Measurements from ENCODE around the gene HOXB8. TPM values are rescaled to one million over a fixed set of nuclear protein-coding genes. Genes with fewer than 3 reads are reported as not detected.
A peak's percentile ranks its signal among the peaks of the same experiment; 100 is the strongest.

Gene HOXB8
- total RNA-seq, 3 donors from 2014 or later (not counting 1 experiment from before 2014, with no cell fraction given) = not detected

DNA sequence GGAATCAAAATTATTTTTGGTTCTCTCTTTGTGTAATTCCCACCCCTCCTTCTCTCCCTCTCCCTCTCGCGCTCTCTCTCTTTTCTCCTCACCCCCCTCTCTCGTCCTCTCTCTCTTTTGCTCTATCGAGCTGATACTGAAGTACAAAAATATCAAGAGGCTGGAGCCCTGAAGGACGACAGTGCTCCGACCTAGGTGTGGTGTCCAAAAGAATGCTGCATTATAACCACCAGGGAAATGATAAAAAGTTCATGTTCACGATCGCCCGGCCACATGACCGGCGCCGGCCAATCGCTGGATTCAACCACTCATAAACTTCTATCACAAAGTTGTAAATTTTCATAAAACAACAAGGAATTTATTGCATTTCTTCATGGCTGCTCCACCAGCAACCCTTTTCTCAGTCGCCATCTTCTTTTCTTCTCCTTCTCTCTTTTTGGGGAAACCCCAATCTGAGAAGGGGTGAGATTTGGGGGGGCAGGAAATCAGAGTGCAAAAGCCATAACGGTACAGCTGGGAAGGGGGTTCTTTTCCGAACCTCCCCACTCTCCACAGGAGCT, 10.2 kb downstream of the HOXB8 start, which contains the start of gene HOXB6:
Gene HOXB6 (minus strand): TSS at position 217 of the 560 bp plus-strand sequence. CDS start 6,836 bp downstream, outside the sequence.
- Histone ChIP-seq H3K4me1 (ENCODE audit: control insufficient read depth, insufficient read depth, low read length) (peaks cover 24% of the 10 kb centered on the region), H3K27me3 (ENCODE audit: control insufficient read depth, insufficient read depth, low read length) (peaks cover 55% of the 10 kb centered on the region), H3K27ac (ENCODE audit: low read length) (no peak within 1 kb of the TSS), H3K9me3 (ENCODE audit: control insufficient read depth, insufficient read depth, low read length) (no peaks in the 10 kb centered on the region), H3K4me3 (ENCODE audit: low read length) (no peak within 1 kb of the TSS), H3K36me3 (ENCODE audit: control insufficient read depth, insufficient read depth, low read length) (no peaks in the 10 kb centered on the region)
- DNase-seq (no peak), ATAC-seq (no peak)
- Mint-ChIP-seq H3K4me3 (peak within 1 kb of the TSS; percentile 29), H3K4me1 (peaks cover 0 to 6% of the 10 kb centered on the region in 2 donors), H3K27ac (no peak within 1 kb of the TSS), H3K27me3 (ENCODE audit: low read depth in 2 of 2) (peaks cover 46 to 69% of the 10 kb centered on the region in 2 donors), H3K36me3 (no peaks in the 10 kb centered on the region), H3K9me3 (no peaks in the 10 kb centered on the region)
- TF ChIP-seq, protein P1, sequence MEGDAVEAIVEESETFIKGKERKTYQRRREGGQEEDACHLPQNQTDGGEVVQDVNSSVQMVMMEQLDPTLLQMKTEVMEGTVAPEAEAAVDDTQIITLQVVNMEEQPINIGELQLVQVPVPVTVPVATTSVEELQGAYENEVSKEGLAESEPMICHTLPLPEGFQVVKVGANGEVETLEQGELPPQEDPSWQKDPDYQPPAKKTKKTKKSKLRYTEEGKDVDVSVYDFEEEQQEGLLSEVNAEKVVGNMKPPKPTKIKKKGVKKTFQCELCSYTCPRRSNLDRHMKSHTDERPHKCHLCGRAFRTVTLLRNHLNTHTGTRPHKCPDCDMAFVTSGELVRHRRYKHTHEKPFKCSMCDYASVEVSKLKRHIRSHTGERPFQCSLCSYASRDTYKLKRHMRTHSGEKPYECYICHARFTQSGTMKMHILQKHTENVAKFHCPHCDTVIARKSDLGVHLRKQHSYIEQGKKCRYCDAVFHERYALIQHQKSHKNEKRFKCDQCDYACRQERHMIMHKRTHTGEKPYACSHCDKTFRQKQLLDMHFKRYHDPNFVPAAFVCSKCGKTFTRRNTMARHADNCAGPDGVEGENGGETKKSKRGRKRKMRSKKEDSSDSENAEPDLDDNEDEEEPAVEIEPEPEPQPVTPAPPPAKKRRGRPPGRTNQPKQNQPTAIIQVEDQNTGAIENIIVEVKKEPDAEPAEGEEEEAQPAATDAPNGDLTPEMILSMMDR (IDR thresholded peaks at IDR 0.05) = no peak
- intact Hi-C loops (cut with micrococcal nuclease) = no loop called here
- 50% methylated on average over 13 of the region's 16 CpGs for WGBS (ENCODE audit: insufficient coverage)

DNA sequence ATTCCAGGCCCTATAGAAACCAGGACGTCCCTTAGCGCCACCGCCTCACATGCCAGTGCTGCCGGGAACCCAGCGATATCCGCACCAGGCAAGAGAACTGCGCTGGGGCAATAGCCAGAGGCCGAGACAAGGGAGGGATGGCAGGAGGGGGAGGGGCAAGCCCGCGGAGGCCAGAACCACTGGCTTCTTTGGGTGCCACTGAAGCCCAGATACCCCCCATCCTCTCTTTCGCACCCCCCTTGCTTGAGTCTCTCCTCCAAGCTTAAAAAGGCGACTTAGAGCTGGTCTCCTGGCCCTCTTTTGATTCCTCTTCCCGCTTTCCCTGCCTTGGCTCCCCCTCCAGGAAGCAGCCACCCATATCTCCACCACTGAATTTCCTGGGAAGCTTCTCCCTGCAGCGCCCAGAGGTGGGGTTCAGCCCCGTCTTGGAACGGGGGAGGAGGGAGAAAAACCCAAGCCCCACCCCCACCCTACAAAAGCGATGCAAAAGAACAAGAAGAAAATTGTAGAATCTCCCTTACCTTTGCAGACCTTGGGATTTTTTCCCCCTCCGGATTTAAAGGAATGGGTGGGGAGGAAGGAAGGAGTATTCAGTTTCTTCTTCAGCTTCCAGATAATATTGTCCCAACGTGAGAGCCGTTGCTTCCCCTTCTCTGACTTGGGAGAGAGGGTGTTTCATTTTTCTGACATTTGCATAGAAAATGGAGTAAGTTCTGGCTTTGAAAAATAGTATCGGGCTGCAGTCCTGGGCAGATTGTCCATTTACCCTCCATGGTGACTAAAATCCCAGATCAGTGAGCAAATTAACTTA, 10.9 kb downstream of the HOXB8 start:
- Histone ChIP-seq H3K27me3 (ENCODE audit: control insufficient read depth, insufficient read depth, low read length) (peaks cover 55% of the 10 kb centered on the region), H3K4me3 (ENCODE audit: low read length) (no peak overlapping the region), H3K36me3 (ENCODE audit: control insufficient read depth, insufficient read depth, low read length) (no peaks in the 10 kb centered on the region), H3K4me1 (ENCODE audit: control insufficient read depth, insufficient read depth, low read length) (peaks cover 22% of the 10 kb centered on the region), H3K9me3 (ENCODE audit: control insufficient read depth, insufficient read depth, low read length) (no peaks in the 10 kb centered on the region), H3K27ac (ENCODE audit: low read length) (no peak overlapping the region)
- no peak for DNase-seq
- H3K27me3 Mint-ChIP-seq (ENCODE audit: low read depth in 2 of 2) = peaks cover 53 to 74% of the 10 kb centered on the region in 2 donors
- no peak overlapping the region for H3K4me3 Mint-ChIP-seq
- WGBS (ENCODE audit: insufficient coverage) = 39% methylated on average over 17 of the region's 21 CpGs
- H3K9me3 Mint-ChIP-seq = no peaks in the 10 kb centered on the region
- H3K27ac Mint-ChIP-seq = no peak overlapping the region
- TF ChIP-seq, protein P1 (IDR thresholded peaks at IDR 0.05) = no peak
- intact Hi-C loops (cut with micrococcal nuclease) = no loop called here
- ATAC-seq = no peak
- H3K4me1 Mint-ChIP-seq = peaks cover 0 to 6% of the 10 kb centered on the region in 2 donors
- H3K36me3 Mint-ChIP-seq = no peaks in the 10 kb centered on the region

DNA sequence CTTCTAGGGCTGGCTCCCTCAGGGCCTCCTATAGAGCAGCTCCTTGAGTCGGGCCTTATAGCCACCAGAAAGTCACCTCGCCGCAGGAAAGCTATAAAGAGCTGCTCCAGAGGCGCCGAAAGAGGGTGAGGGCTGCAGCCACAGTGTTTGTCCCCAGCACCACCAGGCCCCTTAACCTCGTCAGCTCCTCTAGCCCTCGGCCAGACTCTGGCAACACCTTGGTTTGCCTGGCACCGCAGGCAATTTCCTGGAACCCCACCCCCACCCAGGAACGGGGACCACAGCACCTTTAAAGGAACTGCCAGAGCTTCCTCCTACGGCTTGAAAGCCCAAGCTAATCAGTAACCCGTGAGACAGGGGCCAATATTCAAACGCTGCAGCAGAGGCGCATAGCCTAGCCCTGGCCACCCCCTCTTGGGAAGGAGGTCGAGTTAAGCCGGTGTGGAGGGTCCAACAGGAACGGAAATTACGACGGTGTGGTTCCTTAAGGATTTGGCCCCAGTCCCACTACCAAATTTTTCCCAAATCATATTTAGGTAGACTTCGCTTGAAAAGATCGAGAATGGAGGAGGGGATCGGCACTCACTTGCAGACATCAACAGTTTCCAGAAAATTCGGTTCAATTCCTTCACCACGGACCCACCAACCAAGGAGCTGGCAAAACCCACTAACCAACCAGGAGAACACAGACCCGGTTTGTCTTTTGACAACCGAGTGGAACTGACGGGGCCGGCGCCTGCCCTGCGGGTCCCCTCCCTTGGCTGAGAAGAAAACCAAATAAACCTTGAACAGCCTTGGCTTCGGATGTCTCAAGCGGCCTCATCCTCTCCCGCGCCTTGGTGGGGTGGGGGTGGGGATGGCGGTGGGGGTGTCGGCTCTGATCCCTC, 13.3 kb downstream of the HOXB8 start:
- peaks cover 65 to 83% of the 10 kb centered on the region in 2 donors for H3K27me3 Mint-ChIP-seq (ENCODE audit: low read depth in 2 of 2)
- DNase-seq = no peak
- Histone ChIP-seq H3K27ac (ENCODE audit: low read length) (no peak overlapping the region), H3K36me3 (ENCODE audit: control insufficient read depth, insufficient read depth, low read length) (no peaks in the 10 kb centered on the region), H3K4me1 (ENCODE audit: control insufficient read depth, insufficient read depth, low read length) (peaks cover 41% of the 10 kb centered on the region), H3K27me3 (ENCODE audit: control insufficient read depth, insufficient read depth, low read length) (peaks cover 76% of the 10 kb centered on the region), H3K4me3 (ENCODE audit: low read length) (no peak overlapping the region), H3K9me3 (ENCODE audit: control insufficient read depth, insufficient read depth, low read length) (no peaks in the 10 kb centered on the region)
- H3K4me3 Mint-ChIP-seq = no peak overlapping the region
- no peak for ATAC-seq
- WGBS (ENCODE audit: insufficient coverage) = 53% methylated on average over 35 of the region's 35 CpGs
- intact Hi-C loops (cut with micrococcal nuclease) = no loop called here
- H3K27ac Mint-ChIP-seq = no peak overlapping the region
- peaks cover 20 to 27% of the 10 kb centered on the region in 2 donors for H3K4me1 Mint-ChIP-seq
- no peaks in the 10 kb centered on the region for H3K9me3 Mint-ChIP-seq
- TF ChIP-seq, protein P1 (IDR thresholded peaks at IDR 0.05) = no peak
- no peaks in the 10 kb centered on the region for H3K36me3 Mint-ChIP-seq
